Limb (tissue), 2 donors: ENCODE data around the gene PDZRN4.
"Not testable (repeated sequence)": the region's sequence is repeated elsewhere in the genome, so short reads cannot be mapped to it uniquely, and the experiment has no call there.

Experiments
- DNase-seq, 2 donors: peaks; one replicate each; pipeline ENCODE4 v3.0.0-alpha.2; 2016; ENCODE audit errors: extremely low spot score in 2 of 2

The PDZRN4 gene

DNA sequence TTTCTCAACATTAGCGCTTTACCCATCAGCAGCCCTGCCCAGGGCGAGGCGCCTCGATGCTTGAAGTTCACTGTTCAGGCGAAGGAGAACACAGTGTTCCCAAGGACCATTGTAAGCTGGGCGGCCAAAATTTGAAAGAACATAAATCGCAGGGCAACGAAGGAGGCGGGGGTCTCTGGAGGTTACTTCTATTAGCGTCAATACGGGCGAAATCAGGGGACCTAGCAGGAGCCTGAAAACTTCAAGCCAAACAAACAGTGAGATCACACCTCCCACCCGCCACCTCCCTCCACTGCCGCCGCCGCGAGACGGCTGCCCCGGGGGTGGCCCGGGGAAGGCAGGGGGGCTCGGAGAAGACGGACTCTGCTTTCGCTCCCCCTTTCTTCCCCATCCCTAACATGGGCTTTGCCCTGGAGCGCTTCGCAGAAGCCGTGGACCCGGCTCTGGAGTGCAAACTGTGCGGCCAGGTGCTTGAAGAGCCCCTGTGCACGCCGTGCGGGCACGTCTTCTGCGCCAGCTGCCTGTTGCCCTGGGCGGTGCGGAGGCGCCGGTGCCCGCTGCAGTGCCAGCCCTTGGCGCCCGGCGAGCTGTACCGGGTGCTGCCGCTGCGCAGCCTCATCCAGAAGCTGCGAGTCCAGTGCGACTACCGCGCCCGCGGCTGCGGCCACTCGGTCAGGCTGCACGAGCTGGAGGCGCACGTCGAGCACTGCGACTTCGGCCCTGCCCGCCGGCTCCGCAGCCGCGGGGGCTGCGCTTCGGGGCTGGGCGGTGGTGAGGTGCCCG, at the start of gene PDZRN4:
PDZRN4 (plus strand) TSS at position 263 of the 783 bp plus-strand sequence.
- DNase-seq: peak in 1 of 2 donors; percentile 64

DNA sequence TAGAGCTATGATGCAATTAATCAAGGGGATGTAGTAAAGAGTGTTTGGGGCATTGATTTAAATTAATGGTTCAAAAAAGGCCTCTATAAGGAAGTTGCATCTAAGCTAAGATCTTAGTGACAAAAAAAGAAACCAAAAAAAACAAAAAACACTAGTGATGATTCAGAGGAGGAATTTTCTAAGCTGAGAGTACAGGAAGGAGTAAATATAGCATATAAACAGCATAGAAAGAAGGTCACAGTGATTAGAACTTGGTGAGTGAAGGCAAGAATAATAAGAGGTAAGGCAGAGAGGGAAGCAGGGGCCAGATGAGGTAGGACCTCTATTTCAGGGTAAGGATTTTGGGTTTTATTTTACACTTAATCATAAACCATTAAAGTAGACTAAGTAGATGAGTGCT, 48.0 kb upstream of the PDZRN4 start:
- no peak for DNase-seq

DNA sequence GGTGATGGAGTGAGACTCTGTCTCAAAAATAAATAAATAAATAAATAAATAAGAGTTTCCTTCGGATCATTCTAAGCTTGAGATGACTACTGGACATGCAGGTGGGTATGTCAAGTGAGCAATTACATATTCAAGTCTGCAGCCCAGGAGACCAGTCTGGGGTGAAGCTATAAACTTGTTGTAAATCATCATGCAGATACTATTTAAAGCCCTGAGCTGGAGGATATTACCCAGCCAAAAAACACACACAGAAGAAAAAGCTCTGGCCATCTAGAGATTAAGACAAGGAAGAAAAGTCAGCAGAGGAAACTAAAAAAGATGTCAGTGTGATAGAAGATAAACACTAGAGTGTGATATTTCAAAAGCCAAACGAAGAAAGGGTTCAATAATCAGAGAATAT, 47.0 kb upstream of the PDZRN4 start:
- DNase-seq: no peak

DNA sequence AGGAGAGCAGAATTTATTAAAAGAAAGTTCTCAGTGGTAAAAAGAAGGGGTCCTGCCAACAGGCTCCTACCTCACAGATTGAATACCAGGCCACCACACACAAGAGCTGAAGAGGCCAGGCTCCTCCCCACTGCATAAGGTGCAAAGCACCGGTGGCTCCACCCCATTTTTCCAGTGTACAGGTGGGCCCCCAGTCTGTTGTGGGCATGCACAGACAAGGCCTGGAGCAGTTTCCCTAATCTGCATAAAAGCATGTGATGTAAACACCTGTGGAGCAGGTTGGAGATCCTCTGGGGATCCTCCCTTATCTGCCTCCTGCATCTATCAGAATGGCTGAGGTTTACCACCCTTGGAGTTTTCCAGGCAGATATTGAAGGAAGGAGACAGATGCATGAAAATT, 45.7 kb upstream of the PDZRN4 start:
- DNase-seq: no peak

DNA sequence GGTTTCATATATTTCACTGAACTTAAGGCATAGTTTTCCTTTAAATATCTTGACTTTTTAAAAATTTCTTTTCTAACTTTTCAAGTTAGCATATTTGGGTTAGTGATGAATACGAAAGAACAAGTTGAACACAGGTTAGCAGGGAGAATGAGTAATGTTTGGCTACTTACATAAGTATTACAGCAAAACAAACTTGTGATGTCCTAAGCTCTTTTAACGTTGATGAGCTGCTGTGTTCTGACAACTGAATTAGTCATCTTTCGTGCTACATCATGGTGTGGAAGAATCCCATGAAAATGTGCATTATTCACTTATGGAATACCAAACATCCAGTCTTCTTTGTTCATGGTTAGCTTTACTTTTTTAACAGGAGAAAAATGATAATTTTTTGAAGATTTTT, 36.3 kb upstream of the PDZRN4 start:
- no peak for DNase-seq

DNA sequence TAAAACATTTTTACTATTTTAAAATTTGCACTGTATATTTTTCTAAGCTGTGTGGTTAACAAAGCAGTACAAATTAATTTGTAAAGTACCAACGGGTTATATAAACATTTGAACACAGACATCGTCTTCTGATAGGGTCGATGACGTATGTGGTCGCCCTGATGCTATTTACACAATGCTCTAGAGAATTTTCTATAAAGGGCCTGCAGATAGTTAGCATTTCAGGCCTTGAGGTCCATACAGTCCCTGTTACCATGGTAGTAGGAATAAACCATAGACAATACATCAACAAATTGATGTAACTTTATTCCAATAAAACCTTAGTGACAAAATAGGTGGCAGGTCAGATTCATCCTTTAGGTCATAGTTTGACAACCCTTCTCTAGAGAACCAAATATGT, 25.7 kb upstream of the PDZRN4 start:
- DNase-seq: no peak

DNA sequence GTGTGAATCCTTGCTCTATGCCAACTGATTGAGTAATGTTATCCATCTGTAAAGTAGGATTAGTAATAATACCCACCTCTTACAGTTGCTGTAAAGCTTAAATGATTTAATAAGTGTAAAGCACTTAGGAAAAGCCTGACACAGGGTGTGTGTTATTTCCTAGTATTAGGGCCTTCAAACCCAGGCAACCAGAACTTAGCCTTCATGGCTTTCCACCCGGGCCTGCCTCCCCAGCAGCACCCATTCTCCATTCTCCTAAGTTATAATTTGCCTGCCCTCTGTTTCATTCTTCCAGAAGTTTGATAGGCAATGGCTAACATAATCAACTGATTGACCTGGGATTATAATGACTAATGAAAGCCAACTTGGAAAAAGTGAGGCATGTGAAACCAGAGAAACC, 20.4 kb upstream of the PDZRN4 start:
- no peak for DNase-seq

DNA sequence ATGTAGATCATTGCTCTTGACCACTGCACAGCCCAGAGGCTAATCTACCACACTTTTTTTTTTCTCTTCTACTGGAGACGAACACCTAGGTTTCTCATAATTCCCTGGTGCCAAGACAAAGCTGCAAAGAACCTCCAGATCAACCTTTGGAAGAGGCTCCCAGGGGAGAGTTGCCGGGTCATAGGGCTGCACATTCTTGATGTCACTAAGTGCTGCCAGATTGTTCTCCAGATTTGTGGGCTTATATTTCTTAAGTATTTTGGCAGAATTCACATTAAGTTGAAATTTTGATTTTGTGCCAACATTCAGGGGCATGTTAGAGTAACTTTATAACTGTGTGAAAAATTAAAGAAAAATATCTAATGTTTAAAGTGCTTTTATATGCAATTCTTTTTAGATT, 13.5 kb upstream of the PDZRN4 start:
- no peak for DNase-seq

DNA sequence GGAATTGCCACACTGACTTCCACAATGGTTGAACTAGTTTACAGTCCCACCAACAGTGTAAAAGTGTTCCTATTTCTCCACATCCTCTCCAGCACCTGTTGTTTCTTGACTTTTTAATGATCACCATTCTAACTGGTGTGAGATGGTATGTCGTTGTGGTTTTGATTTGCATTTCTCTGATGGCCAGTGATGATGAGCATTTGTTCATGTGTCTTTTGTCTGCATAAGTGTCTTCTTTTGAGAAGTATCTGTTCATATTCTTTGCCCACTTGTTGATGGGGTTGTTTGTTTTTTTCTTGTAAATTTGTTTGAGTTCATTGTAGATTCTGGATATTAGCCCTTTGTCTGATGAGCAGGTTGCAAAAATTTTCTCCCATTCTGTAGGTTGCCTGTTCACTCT, 8.6 kb upstream of the PDZRN4 start:
- DNase-seq: not testable (repeated sequence)

DNA sequence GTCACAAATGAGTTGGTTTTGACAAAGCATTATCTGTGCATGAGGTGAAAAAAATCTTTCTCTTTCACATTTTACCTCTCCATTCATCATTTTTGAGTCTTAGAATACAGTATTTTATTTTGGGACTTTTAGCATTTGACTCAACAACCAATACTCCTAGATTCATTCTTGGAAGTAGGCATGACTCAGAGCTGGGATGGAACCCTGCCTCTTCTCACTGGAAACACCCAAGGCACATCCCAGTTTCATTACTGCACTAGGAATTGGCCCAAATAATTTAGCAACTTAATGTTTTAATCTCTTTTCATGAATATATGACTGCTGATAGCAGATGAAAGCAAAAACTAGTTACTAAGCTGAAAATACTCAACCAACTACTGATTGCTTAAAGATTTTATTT, 3.3 kb upstream of the PDZRN4 start:
- DNase-seq: no peak

DNA sequence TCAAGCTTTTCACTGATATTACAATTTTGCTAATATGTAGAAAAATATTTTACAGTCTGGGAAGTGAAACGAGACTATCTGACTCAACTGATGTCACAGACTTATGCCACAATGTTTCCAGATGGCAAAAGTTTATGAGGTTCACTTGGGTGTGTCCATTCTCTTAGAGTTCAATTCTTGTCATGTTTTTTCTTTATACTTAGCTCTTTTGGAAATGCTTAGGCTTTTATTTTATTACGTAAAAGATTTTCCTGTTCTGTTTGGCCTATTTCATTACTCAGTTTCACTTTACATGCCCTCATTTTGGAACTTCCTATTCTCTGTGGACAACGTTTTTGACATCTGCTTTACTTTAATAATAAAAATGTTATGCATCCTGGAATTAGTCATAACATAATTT, 2.1 kb upstream of the PDZRN4 start:
- no peak for DNase-seq

DNA sequence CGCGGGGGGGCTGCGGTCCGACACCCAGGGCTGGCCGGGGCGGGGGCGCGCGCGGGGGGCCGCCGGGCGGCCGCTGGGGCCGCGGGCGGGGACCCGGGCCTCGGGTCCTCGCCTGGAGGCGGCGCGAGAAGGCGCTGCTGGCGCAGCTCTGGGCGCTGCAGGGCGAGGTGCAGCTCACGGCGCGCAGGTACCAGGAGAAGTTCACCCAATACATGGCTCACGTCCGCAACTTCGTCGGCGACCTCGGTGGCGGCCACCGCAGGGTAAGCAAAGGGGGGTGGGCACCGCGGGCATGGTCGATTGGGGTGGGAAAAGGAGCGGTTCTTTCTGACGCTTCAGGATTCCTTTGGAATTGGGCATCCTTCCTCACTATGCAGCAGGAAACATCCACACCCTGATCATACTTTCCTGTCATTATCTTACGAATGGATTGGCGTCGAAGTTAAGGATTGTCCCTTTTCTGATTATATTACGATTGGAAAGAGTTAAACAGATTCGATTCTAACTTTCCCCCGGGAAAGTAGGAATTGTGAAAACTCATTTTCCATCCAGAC, 798 bp downstream of the PDZRN4 start:
- DNase-seq: no peak

DNA sequence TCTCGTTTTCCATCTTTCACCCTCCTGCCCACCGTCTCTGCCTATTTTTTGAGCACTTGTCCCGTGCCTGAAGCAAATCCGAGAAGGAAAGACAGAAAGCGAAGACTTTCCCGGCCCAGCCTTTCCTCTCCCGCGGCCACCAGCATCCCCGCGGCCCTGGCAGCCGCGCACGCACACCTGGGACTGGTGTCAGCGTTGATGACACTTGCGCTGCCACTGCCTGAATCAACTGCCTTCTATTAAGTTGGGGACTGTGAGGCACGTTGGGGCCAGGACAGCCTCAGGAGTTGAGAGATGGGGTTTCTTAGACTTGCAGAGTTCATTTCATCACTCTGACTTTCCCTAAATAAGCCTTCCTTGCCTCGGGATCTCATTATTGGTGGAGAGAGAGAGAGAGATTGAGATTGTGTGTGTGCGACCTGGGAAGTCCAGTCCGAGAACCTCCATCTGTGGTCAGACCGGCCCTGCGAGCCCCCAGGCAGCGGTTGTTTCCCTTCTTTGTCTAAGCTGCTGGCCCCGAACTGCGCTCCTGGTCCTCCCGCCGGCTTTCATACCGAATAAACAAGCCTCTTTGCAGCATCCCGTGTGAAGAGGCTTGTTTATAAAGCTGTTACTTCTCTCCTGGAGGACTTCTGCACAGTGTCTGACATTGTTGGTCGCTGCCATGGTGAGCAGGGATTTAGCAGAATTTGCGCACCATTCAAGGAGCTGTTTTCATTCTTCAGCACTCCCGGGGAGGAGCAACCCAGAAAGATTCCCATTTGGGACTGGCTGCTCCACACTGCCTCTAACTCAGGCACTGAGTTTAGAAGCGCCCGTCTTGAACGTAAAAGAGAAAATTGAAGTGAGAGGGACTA, 1.5 kb downstream of the PDZRN4 start:
- DNase-seq: peak in 1 of 2 donors; percentile 43

DNA sequence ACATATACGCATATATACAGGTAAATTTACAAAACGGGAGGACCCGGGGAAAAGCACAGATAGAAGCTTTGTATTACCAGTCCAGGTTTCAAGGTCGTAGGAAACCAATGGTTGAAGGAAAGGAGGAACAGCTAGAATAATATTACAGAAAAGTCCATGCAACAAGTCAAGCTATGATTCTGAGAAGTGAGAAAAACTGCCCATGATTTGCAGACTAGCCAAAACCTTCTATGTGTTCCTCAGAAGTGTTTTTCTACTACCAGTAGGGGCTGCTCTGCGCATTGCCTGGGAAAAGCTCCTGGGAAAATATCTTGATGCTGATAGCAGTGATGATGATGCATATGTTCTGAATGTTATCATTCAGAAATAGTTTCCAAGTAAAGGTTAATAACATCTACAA, 2.2 kb downstream of the PDZRN4 start:
- DNase-seq: no peak

DNA sequence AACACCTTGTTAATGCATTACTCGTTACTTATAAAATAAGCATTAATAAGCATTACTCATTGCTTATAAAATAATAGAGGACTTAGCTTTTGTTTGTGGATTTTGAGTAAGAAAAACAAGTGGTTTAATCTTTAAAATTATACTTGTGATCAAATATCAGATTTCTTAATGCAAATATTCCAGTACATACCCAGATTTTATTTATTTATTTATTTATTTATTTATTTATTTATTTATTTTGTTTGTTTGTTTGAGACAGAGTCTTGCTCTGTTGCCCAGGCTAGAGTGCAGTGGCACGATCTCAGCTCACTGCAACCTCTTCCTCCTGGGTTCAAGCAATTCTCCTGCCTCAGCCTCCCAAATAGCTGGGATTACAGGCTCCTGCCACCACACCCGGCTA, 3.4 kb downstream of the PDZRN4 start:
- not testable (repeated sequence) for DNase-seq

DNA sequence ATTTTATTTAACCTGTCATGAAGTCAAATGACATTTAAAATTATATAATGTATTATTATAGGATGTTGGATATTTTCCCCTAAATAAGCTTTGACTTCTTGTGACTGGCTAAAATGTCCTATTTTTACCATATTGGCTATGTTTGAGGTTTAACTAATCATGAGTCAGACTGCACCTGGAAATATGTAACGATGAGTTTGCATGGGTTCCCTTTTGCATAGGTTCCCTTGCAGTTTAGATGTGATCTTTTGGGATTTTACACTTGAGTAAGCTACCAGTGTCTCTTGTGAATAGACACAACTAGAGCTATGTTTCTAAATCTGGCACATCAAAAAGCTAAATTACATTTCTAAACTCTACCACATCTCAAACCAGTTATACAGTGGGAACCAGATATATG, 5.2 kb downstream of the PDZRN4 start:
- no peak for DNase-seq

DNA sequence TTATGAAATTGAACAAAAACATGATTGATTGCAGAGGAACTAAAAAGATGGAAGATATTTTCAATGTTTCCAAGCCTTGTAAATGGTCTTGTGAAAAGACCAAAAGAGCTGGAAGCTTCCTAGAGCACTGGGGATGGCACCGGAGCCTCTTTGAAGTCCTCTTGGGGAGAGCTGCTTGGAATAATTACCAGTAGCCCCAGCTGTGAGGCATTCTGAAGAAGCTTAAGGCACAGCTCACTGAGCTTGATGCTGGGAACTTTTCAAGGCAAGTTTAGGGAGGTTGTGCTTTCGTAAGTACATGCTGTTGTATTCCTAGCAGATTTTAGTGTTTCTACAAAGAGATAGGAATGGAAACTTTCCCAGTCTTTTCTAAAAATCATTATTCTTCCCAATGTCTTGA, 13.9 kb downstream of the PDZRN4 start:
- DNase-seq: no peak

DNA sequence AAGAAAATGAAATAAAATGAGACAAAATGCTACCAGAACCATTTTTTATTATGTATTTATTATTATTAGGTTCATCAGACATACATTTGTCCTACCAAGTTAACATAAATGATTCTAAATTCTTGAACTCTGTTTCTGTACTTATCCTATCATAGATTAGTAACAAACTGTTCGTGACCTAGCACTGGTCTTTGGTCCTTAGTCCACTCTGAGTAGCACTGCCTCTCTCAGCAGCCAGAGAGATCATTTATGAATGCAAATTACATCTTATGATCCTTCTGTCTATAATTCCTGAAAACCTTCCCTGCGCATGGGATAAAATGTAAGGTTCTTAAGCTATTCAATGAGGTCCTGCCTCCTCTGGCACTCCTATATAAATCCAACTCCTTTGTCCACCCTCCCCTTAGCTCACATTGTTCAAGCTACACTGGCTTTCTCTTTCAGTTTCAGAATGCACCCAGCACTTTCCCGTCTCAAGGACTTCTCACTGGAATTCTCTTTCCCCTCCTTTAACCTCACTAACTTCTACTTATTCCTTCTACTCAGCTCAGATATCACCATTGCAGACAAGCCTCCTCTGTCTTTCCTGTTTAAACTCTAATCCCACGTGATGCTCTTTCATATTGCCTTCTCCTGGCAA, 17.1 kb downstream of the PDZRN4 start:
- DNase-seq: no peak

DNA sequence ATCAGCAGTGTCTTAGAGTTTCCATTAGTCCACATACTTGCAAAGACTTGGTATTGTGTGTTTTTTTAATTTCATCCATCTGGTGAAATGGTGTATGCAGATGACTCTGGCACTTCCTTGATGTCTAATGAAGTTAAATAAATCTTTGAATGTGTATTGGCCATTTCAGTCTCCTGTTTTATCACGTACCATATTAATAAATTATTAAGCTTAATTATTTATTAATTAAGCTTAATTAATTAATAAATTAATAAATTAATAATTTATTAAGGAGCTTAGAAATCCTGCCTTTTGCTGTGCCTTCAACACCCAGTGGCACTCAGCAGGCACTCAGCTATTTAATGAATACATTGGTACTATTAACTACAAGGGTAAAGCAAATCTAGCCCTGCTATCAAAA, 18.2 kb downstream of the PDZRN4 start:
- DNase-seq: no peak

DNA sequence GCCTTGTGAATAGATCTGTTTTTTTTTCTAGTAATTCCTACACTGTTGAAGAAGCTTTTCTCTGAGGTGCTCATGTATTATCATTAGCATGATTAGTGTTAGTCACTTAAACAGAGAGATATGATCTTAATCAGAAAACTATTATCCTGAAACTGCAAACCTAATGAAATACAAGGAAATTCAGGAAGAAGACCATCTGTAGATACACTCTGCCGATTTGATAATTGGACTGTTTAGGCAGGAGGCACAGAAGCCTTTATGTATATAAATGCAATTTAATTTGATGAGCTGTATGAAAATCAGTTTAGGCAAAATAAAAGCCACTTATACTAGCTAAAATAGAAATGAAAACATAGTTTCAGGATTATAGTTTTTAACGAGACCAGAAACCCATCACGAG, 23.3 kb downstream of the PDZRN4 start:
- no peak for DNase-seq

DNA sequence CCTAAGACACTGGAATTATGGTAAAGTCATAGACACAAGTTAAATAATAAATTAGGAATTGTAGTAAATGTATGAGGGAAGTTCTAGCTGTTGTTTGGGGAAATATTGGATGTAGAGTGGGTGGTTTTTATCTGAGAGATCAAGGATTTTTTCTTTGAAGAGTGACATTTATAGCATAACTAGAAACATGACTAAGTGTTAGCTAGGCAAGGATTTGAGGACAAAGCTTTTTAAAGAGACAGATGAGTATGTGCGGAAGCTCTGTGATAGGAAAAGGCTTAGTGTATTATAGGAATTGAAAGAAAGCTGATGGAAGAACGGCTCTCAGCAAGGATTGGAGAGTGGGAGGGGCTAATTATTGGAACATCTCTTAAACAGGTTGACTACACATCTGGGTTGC, 24.5 kb downstream of the PDZRN4 start:
- no peak for DNase-seq

DNA sequence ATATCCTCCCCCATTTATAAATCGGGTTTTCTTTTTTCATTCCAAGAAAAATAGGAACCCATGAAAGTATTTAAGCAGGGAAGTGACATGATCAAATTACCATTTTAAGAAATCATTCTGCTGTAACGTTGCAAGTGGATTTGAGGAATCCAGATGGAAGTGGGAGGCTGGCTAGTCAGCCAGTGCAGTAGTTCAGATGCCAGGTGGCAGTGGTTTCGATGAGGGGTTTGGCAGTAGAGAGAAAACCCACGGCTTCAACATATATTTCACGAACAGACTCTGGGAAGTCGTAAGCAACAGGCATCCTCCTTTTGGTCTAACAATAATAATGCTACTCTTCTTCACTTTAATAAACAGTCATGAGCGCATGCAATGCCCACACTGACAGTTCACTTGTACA, 25.0 kb downstream of the PDZRN4 start:
- no peak for DNase-seq
